ENCODE data around the gene RAB6B.

The RAB6B gene

GRCh38 chr3:133835418-133835743 is 60.3 kb downstream of the RAB6B start:
- peaks cover 6% of the 10 kb centered on the region; the same call in 1 of the 2 replicates for H3K4me1 ChIP-seq (ENCODE audit: low read length)
- H4K20me1 ChIP-seq (ENCODE audit: insufficient read depth, low read length): no peaks in the 10 kb centered on the region
- no peak overlapping the region for H3K27ac ChIP-seq (ENCODE audit: low read length)
- no peak overlapping the region for H2AFZ ChIP-seq (ENCODE audit: low read depth, low read length)
- H3K4me2 ChIP-seq (ENCODE audit: low read length): no peak overlapping the region
- H3K36me3 ChIP-seq (replicated peaks; ENCODE audit: low read depth, low read length): no peaks in the 10 kb centered on the region
- TF ChIP-seq, protein P1, sequence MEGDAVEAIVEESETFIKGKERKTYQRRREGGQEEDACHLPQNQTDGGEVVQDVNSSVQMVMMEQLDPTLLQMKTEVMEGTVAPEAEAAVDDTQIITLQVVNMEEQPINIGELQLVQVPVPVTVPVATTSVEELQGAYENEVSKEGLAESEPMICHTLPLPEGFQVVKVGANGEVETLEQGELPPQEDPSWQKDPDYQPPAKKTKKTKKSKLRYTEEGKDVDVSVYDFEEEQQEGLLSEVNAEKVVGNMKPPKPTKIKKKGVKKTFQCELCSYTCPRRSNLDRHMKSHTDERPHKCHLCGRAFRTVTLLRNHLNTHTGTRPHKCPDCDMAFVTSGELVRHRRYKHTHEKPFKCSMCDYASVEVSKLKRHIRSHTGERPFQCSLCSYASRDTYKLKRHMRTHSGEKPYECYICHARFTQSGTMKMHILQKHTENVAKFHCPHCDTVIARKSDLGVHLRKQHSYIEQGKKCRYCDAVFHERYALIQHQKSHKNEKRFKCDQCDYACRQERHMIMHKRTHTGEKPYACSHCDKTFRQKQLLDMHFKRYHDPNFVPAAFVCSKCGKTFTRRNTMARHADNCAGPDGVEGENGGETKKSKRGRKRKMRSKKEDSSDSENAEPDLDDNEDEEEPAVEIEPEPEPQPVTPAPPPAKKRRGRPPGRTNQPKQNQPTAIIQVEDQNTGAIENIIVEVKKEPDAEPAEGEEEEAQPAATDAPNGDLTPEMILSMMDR (IDR thresholded peaks at IDR 0.05; ENCODE audit: low read depth, low read length): no peak
- TF ChIP-seq EZH2phosphoT487 (IDR thresholded peaks at IDR 0.05; ENCODE audit: low read depth): no peak
- H3K9me3 ChIP-seq (ENCODE audit: insufficient read depth, low read length): no peaks in the 10 kb centered on the region
- no peak overlapping the region for H3K9ac ChIP-seq (ENCODE audit: low read length)
- H3K4me3 ChIP-seq (ENCODE audit: low read length): no peak overlapping the region
- no peaks in the 10 kb centered on the region for H3K79me2 ChIP-seq (ENCODE audit: low read length)
- H3K27me3 ChIP-seq (ENCODE audit: low read depth, low read length): no peaks in the 10 kb centered on the region

- Histone ChIP-seq H3K4me3 (ENCODE audit: low read length) (no peak overlapping the region), H3K4me1 (ENCODE audit: low read length) (peaks cover 6% of the 10 kb centered on the region; the same call in 1 of the 2 replicates), H3K4me2 (ENCODE audit: low read length) (no peak overlapping the region), H3K27me3 (ENCODE audit: low read depth, low read length) (no peaks in the 10 kb centered on the region), H3K9ac (ENCODE audit: low read length) (no peak overlapping the region), H3K27ac (ENCODE audit: low read length) (no peak overlapping the region), H2AFZ (ENCODE audit: low read depth, low read length) (no peak overlapping the region), H4K20me1 (ENCODE audit: insufficient read depth, low read length) (no peaks in the 10 kb centered on the region), H3K9me3 (ENCODE audit: insufficient read depth, low read length) (no peaks in the 10 kb centered on the region), H3K36me3 (replicated peaks; ENCODE audit: low read depth, low read length) (no peaks in the 10 kb centered on the region), H3K79me2 (ENCODE audit: low read length) (no peaks in the 10 kb centered on the region)
- TF ChIP-seq EZH2phosphoT487 (IDR thresholded peaks at IDR 0.05; ENCODE audit: low read depth): no peak
- TF ChIP-seq, protein P1 (IDR thresholded peaks at IDR 0.05; ENCODE audit: low read depth, low read length): no peak
Measured at GRCh38 chr3:133834621-133835417, 60.9 kb downstream of the RAB6B start.

DNA sequence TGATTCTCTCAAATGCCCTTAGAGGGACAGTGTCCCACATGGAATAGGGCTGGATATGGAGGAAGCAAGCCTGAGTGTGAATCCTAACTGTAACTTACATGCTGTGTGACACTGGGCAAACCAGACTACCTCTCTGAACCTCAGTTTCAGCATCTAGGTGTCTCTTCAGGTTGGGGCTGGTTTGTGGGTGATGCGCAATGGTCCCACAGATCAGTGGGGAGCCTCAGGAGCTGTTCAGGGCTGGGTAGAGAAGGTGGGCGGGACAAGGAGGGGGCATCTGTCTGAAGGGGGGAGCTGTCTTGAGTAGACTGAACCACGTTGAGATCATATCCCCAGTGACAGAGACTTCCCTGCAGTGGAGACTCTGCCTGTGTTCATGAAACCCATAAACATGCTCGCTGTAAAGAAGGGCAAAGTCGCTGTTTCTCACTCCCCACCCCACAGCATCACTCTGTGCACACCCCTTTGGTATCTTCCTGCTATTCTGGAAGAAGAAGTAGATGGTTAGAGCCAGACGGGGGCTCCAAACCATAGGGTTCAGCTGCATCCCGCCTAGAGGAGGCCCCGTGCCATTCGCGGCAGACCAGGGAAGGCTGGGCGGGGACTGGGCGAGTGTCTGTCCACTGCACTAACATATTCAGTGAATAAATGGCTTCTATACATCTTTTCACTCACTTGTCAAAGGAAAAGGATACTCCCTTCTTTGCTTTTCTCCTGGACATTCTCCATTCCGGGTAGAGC is 61.6 kb downstream of the RAB6B start:
- Histone ChIP-seq H3K36me3 (replicated peaks; ENCODE audit: low read depth, low read length) (no peaks in the 10 kb centered on the region), H3K4me3 (ENCODE audit: low read length) (no peak overlapping the region), H4K20me1 (ENCODE audit: insufficient read depth, low read length) (no peaks in the 10 kb centered on the region), H3K9ac (ENCODE audit: low read length) (no peak overlapping the region), H3K9me3 (ENCODE audit: insufficient read depth, low read length) (no peaks in the 10 kb centered on the region), H3K79me2 (ENCODE audit: low read length) (no peaks in the 10 kb centered on the region), H3K4me1 (ENCODE audit: low read length) (peaks cover 6% of the 10 kb centered on the region; the same call in 1 of the 2 replicates), H2AFZ (ENCODE audit: low read depth, low read length) (no peak overlapping the region), H3K27ac (ENCODE audit: low read length) (no peak overlapping the region), H3K27me3 (ENCODE audit: low read depth, low read length) (no peaks in the 10 kb centered on the region), H3K4me2 (ENCODE audit: low read length) (no peak overlapping the region)
- TF ChIP-seq, protein P1 (IDR thresholded peaks at IDR 0.05; ENCODE audit: low read depth, low read length): no peak
- no peak for TF ChIP-seq EZH2phosphoT487 (IDR thresholded peaks at IDR 0.05; ENCODE audit: low read depth)

- peaks cover 6% of the 10 kb centered on the region; the same call in 1 of the 2 replicates for H3K4me1 ChIP-seq (ENCODE audit: low read length)
- no peak overlapping the region for H3K9ac ChIP-seq (ENCODE audit: low read length)
- no peak overlapping the region for H3K4me3 ChIP-seq (ENCODE audit: low read length)
- no peaks in the 10 kb centered on the region for H3K9me3 ChIP-seq (ENCODE audit: insufficient read depth, low read length)
- H3K27ac ChIP-seq (ENCODE audit: low read length): no peak overlapping the region
- H2AFZ ChIP-seq (ENCODE audit: low read depth, low read length): no peak overlapping the region
- H4K20me1 ChIP-seq (ENCODE audit: insufficient read depth, low read length): no peaks in the 10 kb centered on the region
- H3K27me3 ChIP-seq (ENCODE audit: low read depth, low read length): no peaks in the 10 kb centered on the region
- H3K4me2 ChIP-seq (ENCODE audit: low read length): no peak overlapping the region
- H3K79me2 ChIP-seq (ENCODE audit: low read length): no peaks in the 10 kb centered on the region
- no peak for TF ChIP-seq EZH2phosphoT487 (IDR thresholded peaks at IDR 0.05; ENCODE audit: low read depth)
- TF ChIP-seq, protein P1 (IDR thresholded peaks at IDR 0.05; ENCODE audit: low read depth, low read length): no peak
- H3K36me3 ChIP-seq (replicated peaks; ENCODE audit: low read depth, low read length): no peaks in the 10 kb centered on the region
Measured at GRCh38 chr3:133833267-133833666, 62.4 kb downstream of the RAB6B start.

All from OCI-LY3 (cell line).